HepG2 (cell line): ENCODE measurements around the gene ZAR1L. TPM values are rescaled to one million over a fixed set of nuclear protein-coding genes. Genes with fewer than 3 reads are reported as not detected.
A peak's percentile ranks its signal among the peaks of the same experiment; 100 is the strongest.

Experiments
- DNMT3B ChIP-seq: conservative IDR thresholded peaks from 2 replicates; pipeline ENCODE4 v1.6.1; 2016; ENCODE audit warnings: missing biosample characterization, control low read depth
- EHMT2 ChIP-seq: fragments of 200-600 bp; sonication (generic); IDR thresholded peaks from 2 replicates; pipeline ENCODE4 v1.7.0; 2017; ENCODE audit warnings: antibody characterized with exemption, low read depth, low read length, borderline replicate concordance
- HNF1B ChIP-seq: sonication (generic); formaldehyde crosslinking; IDR thresholded peaks from 2 replicates; pipeline ENCODE4 v1.5.1; 2020; ENCODE audit warnings: mild to moderate bottlenecking, moderate library complexity, missing genetic modification reagents
- MEIS2 ChIP-seq: sonication (generic); formaldehyde crosslinking; IDR thresholded peaks from 2 replicates; pipeline ENCODE4 v1.9.0; 2021; ENCODE audit warnings: mild to moderate bottlenecking, missing genetic modification reagents
- SNRNP70 ChIP-seq: fragments of 200-400 bp; formaldehyde crosslinking; IDR thresholded peaks from 2 replicates; pipeline ENCODE4 v1.6.1; 2017; ENCODE audit warnings: mild to moderate bottlenecking, low read depth, low read length, moderate library complexity
- THAP9 ChIP-seq: sonication (generic); formaldehyde crosslinking; IDR thresholded peaks from 2 replicates; pipeline ENCODE4; 2020; ENCODE audit warnings: missing genetic modification reagents, mild to moderate bottlenecking, borderline replicate concordance
- ZBED4 ChIP-seq: sonication (generic); formaldehyde crosslinking; IDR thresholded peaks from 2 replicates; pipeline ENCODE4 v1.4.0; 2020; ENCODE audit warnings: missing genetic modification reagents, borderline replicate concordance
- ZHX2 ChIP-seq, 2 experiments: sonication (generic) in 1 of 2; formaldehyde crosslinking in 1 of 2; IDR thresholded peaks; 2 replicates each; pipeline versions ENCODE4 v1.6.1 to v1.9.0; 2014 to 2022; ENCODE audit warnings: antibody characterized with exemption in 1 of 2, borderline replicate concordance in 1 of 2, inconsistent platforms in 1 of 2, low read depth in 1 of 2, missing genetic modification reagents in 1 of 2
- ZNF121 ChIP-seq: sonication (generic); formaldehyde crosslinking; IDR thresholded peaks from 2 replicates; pipeline ENCODE4 v1.5.0; 2020; ENCODE audit warnings: mild to moderate bottlenecking, missing genetic modification reagents
- ZNF629 ChIP-seq: sonication (generic); formaldehyde crosslinking; conservative IDR thresholded peaks from 2 replicates; pipeline ENCODE4 v1.5.0; 2020; ENCODE audit warnings: missing genetic modification reagents
- polyA plus RNA-seq, 8 experiments: library from polyadenylated mRNA; depleted of rRNA in 3 of 8; stranded (reverse) in 7 of 8; unstranded in 1 of 8; fragments of >200 nt; fragmentation: Illumina TruSeq in 4 of 8; extraction: Trizol in 4 of 8; gene quantifications; 2 replicates each; pipeline versions ENCODE4 v1.2.1 to v1.2.3, GENCODE V29; 2011 to 2016; ENCODE audit warnings: low read depth in 4 of 8, missing spikeins in 1 of 8, mixed read lengths in 1 of 8; ENCODE audit not compliant: insufficient read depth in 1 of 8
- total RNA-seq, 5 experiments: library from RNA; depleted of rRNA; stranded (reverse); fragments of >200 nt; fragmentation: Illumina TruSeq; extraction: Trizol; gene quantifications; 2 replicates each; pipeline ENCODE4 v1.2.3, GENCODE V29; 2016; ENCODE audit warnings: low read depth in 1 of 5

ZAR1L gene
- total and polyA plus RNA-seq, 2 of the 13 experiments (the other 11 are each of a cell fraction or from before 2014, with no cell fraction given): 0.09 TPM; not detected in 1

- TF ChIP-seq HNF1B: 0 out of 2 replicates have a peak, but pooled peaks have one; percentile 41
- TF ChIP-seq ZNF629 (CRISPR knock-in tag): no peak
- no peak for TF ChIP-seq ZHX2 (IDR thresholded peaks at IDR 0.05; ENCODE audit: low read depth)
- peak; percentile 63 for TF ChIP-seq ZHX2 (CRISPR knock-in tag; IDR thresholded peaks at IDR 0.05; ENCODE audit: borderline replicate concordance)
- TF ChIP-seq SNRNP70: no peak
- no peak for TF ChIP-seq DNMT3B (CRISPR knock-in tag)
- no peak for TF ChIP-seq EHMT2
- no peak for TF ChIP-seq ZNF121
- no peak for TF ChIP-seq ZBED4 (CRISPR knock-in tag)
- TF ChIP-seq THAP9 (CRISPR knock-in tag): peak; percentile 52; the same call in 1 of the 2 replicates
- no peak for TF ChIP-seq MEIS2
Observed at GRCh38 chr13:32315238-32316027, at the start of gene ZAR1L, which contains the start of gene BRCA2 (continued).
